Ectodermal cell (in vitro differentiated cells): ENCODE measurements around the gene CREG2.

ENCODE experiments used
- H3K27ac ChIP-seq: 2 replicates; pipeline ENCODE4 v1.7.0; 2013; ENCODE audit warnings: mild to moderate bottlenecking, low read depth, low read length; ENCODE audit not compliant: insufficient read depth, poor library complexity, severe bottlenecking
- H3K27me3 ChIP-seq: 2 replicates; pipeline ENCODE4 v1.7.0; 2013; ENCODE audit warnings: mild to moderate bottlenecking, low read length; ENCODE audit not compliant: insufficient read depth, control insufficient read depth, poor library complexity, severe bottlenecking
- H3K36me3 ChIP-seq: one replicate; pipeline ENCODE4 v1.7.0; 2013; ENCODE audit warnings: low read length; ENCODE audit not compliant: control insufficient read depth, insufficient read depth
- H3K4me1 ChIP-seq: one replicate; pipeline ENCODE4 v1.7.0; 2013; ENCODE audit warnings: low read length; ENCODE audit not compliant: control insufficient read depth, insufficient read depth
- H3K4me3 ChIP-seq: 2 replicates; pipeline ENCODE4 v1.7.0; 2013; ENCODE audit warnings: low read depth, low read length, control low read depth; ENCODE audit not compliant: insufficient read depth
- H3K9me3 ChIP-seq: 2 replicates; pipeline ENCODE4 v1.7.0; 2013; ENCODE audit warnings: mild to moderate bottlenecking, low read length, moderate library complexity; ENCODE audit not compliant: control insufficient read depth
- WGBS, 2 experiments: methylation state at CpG; one replicate each; pipeline ENCODE4 v1.1.7; 2013; ENCODE audit warnings: missing lambda C conversion rate in 2 of 2; 5-methylcytosine and 5-hydroxymethylcytosine counted together

The CREG2 gene

DNA sequence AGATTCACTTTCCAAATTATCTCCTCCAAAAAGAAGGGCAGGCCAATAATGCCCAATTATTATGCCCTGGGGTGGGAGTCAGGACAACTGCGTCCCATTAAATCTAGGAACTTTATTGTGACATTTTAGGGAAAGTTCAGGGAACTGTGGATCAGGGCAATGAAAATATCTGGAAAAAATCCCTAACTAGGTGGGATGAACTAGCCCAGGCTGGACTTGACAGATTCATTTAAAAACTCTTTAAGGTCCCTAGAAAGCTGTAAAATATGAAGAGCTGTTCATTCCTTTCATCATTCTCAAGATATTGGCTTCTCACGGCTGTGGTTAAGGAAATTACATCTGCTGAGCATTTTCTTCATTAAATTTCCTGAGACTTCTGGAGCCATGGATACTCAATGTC, 8.2 kb downstream of the CREG2 start:
- H3K27me3 ChIP-seq, result no peaks in the 10 kb centered on the region
- WGBS, 2 experiments, result 95 to 100% methylated on average over 2 of the region's 2 CpGs
- H3K9me3 ChIP-seq, result no peaks in the 10 kb centered on the region

DNA sequence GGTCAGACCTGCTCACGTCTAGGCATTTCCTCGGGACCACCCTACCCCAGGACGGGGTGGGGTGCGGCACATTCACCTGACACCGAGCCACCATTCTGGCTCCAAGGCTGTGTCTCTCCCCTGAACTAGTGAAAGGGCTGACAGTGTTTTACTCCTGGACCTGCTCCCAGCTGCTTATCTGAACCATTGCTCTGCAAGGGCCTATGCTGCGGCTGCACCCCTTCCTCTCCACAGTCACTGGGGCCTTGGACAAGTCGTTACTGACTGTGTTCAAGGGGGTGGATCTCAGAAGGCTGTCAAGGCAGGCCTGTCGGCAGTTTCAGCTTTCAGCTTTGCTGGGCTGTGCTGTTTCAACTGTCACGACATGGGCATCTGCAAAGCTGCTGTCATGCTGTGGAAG, 11.7 kb downstream of the CREG2 start:
- Histone ChIP-seq H3K4me3 (no peak overlapping the region), H3K9me3 (no peaks in the 10 kb centered on the region), H3K27ac (no peak overlapping the region), H3K4me1 (no peaks in the 10 kb centered on the region), H3K27me3 (no peaks in the 10 kb centered on the region), H3K36me3 (no peaks in the 10 kb centered on the region)
- 77 to 79% methylated on average over 9 of the region's 9 CpGs for WGBS, 2 experiments

More for the DNA sequence above, 8.2 kb downstream of the CREG2 start:
- H3K4me3 ChIP-seq, result no peak overlapping the region
- H3K36me3 ChIP-seq, result no peaks in the 10 kb centered on the region
- H3K27ac ChIP-seq, result no peak overlapping the region
- peaks cover 7% of the 10 kb centered on the region for H3K4me1 ChIP-seq

DNA sequence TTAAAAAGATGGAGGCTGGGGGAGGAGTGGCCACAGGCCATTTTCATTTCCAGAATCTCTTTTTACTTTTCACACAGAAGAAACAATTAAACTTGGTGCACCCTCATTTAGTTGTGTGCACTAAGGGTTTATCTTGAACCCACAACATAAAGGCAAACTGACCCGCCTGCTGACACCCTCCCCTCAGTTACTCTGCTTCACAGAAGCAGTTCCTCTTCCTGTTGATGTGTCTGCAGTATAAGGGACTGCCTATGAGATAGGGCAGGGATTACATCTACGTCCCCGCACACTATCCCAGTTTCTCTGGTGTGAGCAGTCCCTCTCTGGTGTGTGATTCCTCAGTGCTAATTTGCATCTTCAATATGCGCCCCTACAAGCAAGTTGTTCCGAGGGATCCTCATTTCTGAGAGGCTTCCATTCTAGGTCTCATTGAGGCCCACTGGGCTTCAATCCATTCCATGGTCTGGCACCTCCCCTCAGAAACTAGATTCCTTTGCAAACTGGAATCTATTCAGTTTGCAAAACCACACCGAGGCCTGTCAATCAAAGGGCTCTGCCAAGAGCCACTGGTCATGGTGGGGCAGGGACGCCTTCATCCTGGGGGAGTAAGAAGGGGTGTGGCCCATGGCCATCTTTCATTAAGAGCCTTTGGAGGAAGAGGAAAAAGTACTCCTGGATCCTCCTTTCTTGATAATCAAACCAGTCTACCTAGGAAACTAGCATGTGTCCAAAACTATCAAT, 12.3 kb downstream of the CREG2 start:
- no peaks in the 10 kb centered on the region for H3K27me3 ChIP-seq
- no peak overlapping the region for H3K4me3 ChIP-seq
- H3K36me3 ChIP-seq, result no peaks in the 10 kb centered on the region
- 91 to 94% methylated on average over 7 of the region's 7 CpGs for WGBS, 2 experiments
- H3K27ac ChIP-seq, result no peak overlapping the region
- no peaks in the 10 kb centered on the region for H3K4me1 ChIP-seq
- H3K9me3 ChIP-seq, result no peaks in the 10 kb centered on the region

DNA sequence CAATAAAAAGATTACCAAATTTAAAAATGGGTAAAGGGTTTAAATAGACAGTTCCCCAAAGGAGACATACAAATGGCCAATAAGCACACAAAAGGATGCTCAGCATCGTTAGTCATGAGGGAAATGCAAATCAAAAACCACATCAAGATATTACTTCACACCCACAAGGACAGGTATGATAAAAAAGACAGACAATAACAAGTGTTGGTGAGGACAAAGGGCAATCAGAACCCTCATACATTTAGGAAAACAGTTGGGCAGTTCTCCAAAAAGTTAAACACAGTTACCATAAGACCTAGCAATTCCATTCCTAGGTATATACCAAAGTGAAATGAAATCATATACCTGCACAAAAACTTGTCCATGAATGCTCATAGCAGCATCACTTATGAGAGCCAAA, 14.5 kb downstream of the CREG2 start:
- Histone ChIP-seq H3K4me1 (no peaks in the 10 kb centered on the region), H3K4me3 (no peak overlapping the region), H3K27ac (no peak overlapping the region), H3K36me3 (no peaks in the 10 kb centered on the region), H3K9me3 (no peaks in the 10 kb centered on the region), H3K27me3 (no peaks in the 10 kb centered on the region)
- WGBS, 2 experiments, result 88 to 100% methylated on average over 1 of the region's 1 CpG

DNA sequence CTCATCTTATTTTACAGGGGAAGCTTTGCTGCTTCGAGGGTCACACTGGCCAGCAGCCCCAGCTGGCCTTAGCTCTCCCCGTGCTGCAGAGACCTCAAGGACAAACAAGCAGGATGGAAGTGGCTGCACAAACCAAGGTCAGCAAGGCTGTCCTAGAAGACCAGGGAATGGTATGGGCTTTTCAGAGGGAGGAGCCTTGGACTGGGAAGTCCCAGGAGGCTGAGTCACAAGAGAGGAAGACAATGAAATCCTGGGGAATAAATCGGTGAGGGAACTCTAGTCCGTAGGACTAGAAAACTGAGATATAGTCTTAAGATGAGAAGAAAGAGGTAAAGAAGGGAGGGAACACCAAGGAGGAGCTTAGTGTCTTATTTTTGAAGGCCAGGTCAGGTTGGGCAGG, 15.7 kb downstream of the CREG2 start:
- Histone ChIP-seq H3K9me3 (no peaks in the 10 kb centered on the region), H3K27ac (no peak overlapping the region), H3K4me3 (no peak overlapping the region), H3K27me3 (no peaks in the 10 kb centered on the region), H3K4me1 (no peaks in the 10 kb centered on the region), H3K36me3 (no peaks in the 10 kb centered on the region)
- WGBS, 2 experiments, result 87 to 88% methylated on average over 4 of the region's 4 CpGs

DNA sequence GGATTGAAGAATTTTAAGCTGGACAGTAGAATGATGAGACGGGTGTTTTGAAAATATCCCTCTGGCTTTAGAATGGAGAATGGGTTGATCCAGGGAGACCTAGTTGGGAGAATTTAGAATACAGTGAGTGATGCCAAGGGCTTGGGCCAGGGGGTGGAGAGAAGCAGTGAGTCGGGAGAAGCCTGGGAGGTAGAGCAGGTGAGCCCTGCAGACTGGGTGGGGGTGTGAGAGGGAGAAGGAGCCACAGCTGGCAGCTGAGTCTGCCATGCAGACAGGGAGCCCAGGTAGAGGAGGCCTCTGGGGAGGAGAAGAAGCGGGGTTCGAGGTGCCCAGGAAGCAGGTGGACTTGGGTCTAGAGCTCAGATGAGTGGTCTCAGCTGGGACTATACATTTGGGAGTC, 18.2 kb downstream of the CREG2 start:
- H3K27me3 ChIP-seq, result no peaks in the 10 kb centered on the region
- 95 to 96% methylated on average over 4 of the region's 4 CpGs for WGBS, 2 experiments
- no peaks in the 10 kb centered on the region for H3K4me1 ChIP-seq
- H3K9me3 ChIP-seq, result no peaks in the 10 kb centered on the region
- no peak overlapping the region for H3K27ac ChIP-seq
- H3K36me3 ChIP-seq, result no peaks in the 10 kb centered on the region
- no peak overlapping the region for H3K4me3 ChIP-seq

DNA sequence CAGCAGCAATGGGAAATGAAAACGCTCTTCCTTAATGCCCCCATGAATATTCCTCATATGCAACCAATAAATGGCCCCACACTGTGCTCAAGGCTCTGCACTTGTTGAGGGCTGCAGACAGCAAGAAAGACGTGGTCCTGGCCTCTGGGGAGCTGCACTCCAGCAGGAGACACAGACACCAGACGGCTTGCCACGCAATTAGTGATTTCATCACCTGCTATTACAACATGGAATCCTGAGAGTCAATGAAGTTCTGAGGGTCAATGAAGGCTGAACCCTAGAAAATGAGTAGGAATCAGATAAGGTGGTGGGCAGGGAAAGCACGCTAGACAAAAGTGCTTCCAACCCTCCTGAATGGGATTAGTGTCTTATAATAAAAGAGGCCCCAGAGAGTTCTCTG, 18.9 kb downstream of the CREG2 start:
- Histone ChIP-seq H3K4me1 (no peaks in the 10 kb centered on the region), H3K36me3 (no peaks in the 10 kb centered on the region), H3K9me3 (no peaks in the 10 kb centered on the region), H3K27ac (no peak overlapping the region), H3K27me3 (no peaks in the 10 kb centered on the region), H3K4me3 (no peak overlapping the region)
- 92 to 93% methylated on average over 5 of the region's 5 CpGs for WGBS, 2 experiments

DNA sequence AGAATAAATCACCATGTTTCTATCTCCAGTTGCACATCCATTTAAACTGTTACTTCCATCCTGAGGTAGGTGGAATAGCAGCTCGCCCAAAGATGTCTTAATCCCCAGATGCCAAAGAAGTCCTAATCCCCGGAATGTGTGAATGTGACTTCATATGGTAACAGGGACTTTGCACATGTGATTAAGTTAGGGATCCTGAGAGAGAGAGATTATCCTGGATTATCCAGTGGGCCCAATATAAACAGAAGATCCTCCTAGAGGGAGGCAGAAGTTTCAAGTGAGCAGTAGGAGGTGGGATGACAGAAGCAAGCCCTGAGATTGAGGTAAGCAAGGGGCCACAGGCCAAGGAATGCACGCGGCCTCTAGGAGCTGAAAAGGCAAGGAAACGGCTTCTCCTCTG, 19.8 kb downstream of the CREG2 start:
- H3K36me3 ChIP-seq, result no peaks in the 10 kb centered on the region
- H3K27ac ChIP-seq, result no peak overlapping the region
- no peaks in the 10 kb centered on the region for H3K27me3 ChIP-seq
- no peak overlapping the region for H3K4me3 ChIP-seq
- 85 to 90% methylated on average over 5 of the region's 5 CpGs for WGBS, 2 experiments
- H3K4me1 ChIP-seq, result peaks cover under 1% of the 10 kb centered on the region
- no peaks in the 10 kb centered on the region for H3K9me3 ChIP-seq

DNA sequence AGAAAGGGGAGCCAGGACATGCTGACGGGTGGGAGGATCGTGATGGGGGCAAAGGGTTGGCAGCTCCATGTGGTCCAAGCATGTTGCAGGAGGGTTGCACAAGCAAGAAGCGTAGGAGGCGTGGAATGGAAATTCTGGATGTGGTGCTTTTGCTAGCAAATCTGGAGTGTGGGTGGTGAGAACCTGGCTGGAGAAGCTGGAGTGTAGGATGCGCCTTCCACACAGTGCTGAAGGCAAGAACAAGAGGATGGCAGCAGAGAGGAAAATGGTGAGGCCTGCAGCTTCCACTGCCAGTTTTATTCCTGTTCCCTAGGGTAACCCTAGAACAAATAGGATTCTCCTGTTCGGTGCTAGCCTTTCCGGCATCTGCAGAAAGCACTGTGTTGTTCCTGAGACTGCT, 22.4 kb downstream of the CREG2 start:
- 95% methylated on average over 7 of the region's 7 CpGs for WGBS, 2 experiments
- Histone ChIP-seq H3K27ac (no peak overlapping the region), H3K4me1 (peaks cover 8% of the 10 kb centered on the region), H3K36me3 (no peaks in the 10 kb centered on the region), H3K27me3 (no peaks in the 10 kb centered on the region), H3K9me3 (no peaks in the 10 kb centered on the region), H3K4me3 (no peak overlapping the region)

DNA sequence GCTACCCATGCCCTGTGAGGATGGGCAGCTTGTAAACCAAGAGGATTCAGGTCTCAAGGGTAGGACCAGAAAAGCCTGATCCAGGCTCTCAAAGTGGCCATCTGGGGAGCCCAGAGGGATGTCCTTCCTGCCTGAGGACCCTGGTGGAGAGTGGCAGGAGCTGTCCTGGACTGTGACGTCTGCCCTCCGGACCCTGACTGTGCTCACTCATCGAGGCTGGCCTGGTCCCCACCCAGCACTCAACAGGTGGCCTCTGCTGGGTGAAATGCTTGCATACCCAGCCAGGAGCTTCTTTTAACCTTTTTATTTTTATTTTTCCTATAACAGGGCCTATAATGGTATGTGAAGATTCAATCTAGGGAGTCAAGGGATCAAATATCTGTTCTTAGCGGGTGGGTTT, 24.5 kb downstream of the CREG2 start:
- 79 to 84% methylated on average over 4 of the region's 4 CpGs for WGBS, 2 experiments
- Histone ChIP-seq H3K4me1 (peaks cover 8% of the 10 kb centered on the region), H3K9me3 (no peaks in the 10 kb centered on the region), H3K36me3 (no peaks in the 10 kb centered on the region), H3K27me3 (no peaks in the 10 kb centered on the region), H3K4me3 (no peak overlapping the region), H3K27ac (no peak overlapping the region)

DNA sequence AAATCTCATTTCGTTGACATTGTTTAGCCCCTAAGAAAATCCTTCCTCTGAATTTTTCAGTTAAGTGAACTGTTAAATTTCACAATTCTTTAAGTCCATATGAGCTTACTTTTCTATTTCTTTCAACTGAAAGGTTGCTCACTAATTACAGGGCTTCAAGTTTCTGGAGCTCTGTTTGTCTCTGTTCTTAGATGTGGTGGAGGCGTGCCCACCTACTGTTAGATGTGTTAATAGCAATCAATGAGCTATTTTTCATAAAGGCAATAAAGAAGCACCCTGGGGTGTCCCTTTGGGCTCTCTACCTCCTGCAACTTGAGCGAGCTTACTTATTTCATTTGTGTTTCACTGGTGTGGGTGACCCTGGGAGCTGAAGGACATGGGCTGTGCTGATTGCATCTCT, 25.0 kb downstream of the CREG2 start:
- Histone ChIP-seq H3K4me1 (peaks cover 8% of the 10 kb centered on the region), H3K36me3 (no peaks in the 10 kb centered on the region), H3K27me3 (no peaks in the 10 kb centered on the region), H3K9me3 (no peaks in the 10 kb centered on the region), H3K4me3 (no peak overlapping the region), H3K27ac (no peak overlapping the region)
- WGBS, 2 experiments, result 74 to 90% methylated on average over 2 to 3 of the region's 3 CpGs
